Stimulated activated CD4-positive, alpha-beta T cell treated with anti-CD3 and anti-CD28 coated beads, Interleukin-2, amount 100 ng/mL, for 48 hours (primary cell): ENCODE data around the gene TMED6.
A peak's percentile ranks its signal among the peaks of the same experiment; 100 is the strongest.

Source experiments
- DNase-seq, 2 donors: peaks; one replicate each; pipeline ENCODE4 v3.0.0-alpha.2; 2020

TMED6 gene

GRCh38 chr16:69322343-69322742, 29.2 kb downstream of the TMED6 start:
- no peak for DNase-seq

GRCh38 chr16:69321080-69321479, 30.5 kb downstream of the TMED6 start:
- no peak for DNase-seq

GRCh38 chr16:69320740-69321073, 30.9 kb downstream of the TMED6 start:
- DNase-seq = no peak

GRCh38 chr16:69319826-69320739, 31.5 kb downstream of the TMED6 start:
- no peak for DNase-seq

- no peak for DNase-seq
These were observed 32.2 kb downstream of the TMED6 start for GRCh38 chr16:69319381-69319780.

GRCh38 chr16:69318911-69319289, 32.7 kb downstream of the TMED6 start:
- no peak for DNase-seq

GRCh38 chr16:69318177-69318910, 33.2 kb downstream of the TMED6 start:
- no peak for DNase-seq

- DNase-seq = no peak
These were observed 35.0 kb downstream of the TMED6 start for GRCh38 chr16:69316595-69317034.

- DNase-seq = no peak
These were observed 35.9 kb downstream of the TMED6 start for GRCh38 chr16:69315486-69316311.

- DNase-seq = no peak
These were observed 37.1 kb downstream of the TMED6 start for GRCh38 chr16:69314534-69314933.

GRCh38 chr16:69313469-69313868, 38.1 kb downstream of the TMED6 start:
- DNase-seq = no peak

GRCh38 chr16:69311533-69312387, 39.8 kb downstream of the TMED6 start:
- peak; percentile 28 to 41 for DNase-seq

- DNase-seq = peak; percentile 99
These were observed 40.7 kb downstream of the TMED6 start, which contains the start of gene VPS4A for GRCh38 chr16:69310653-69311532. TSS of gene VPS4A (plus strand) at chr16:69311350. CDS start at chr16:69311512, 162 bp downstream.

GRCh38 chr16:69309316-69309715, 42.3 kb downstream of the TMED6 start:
- DNase-seq = no peak

GRCh38 chr16:69307856-69308255, 43.7 kb downstream of the TMED6 start:
- DNase-seq = no peak

- no peak for DNase-seq
These were observed 44.5 kb downstream of the TMED6 start for GRCh38 chr16:69307091-69307490.

GRCh38 chr16:69306031-69306430, 45.6 kb downstream of the TMED6 start:
- DNase-seq = no peak

- DNase-seq = no peak
These were observed 49.3 kb downstream of the TMED6 start for GRCh38 chr16:69302301-69302700.

GRCh38 chr16:69301861-69302260, 49.7 kb downstream of the TMED6 start:
- no peak for DNase-seq

- no peak for DNase-seq
These were observed 50.4 kb downstream of the TMED6 start for GRCh38 chr16:69301187-69301586.

GRCh38 chr16:69298261-69298660, 53.3 kb downstream of the TMED6 start:
- DNase-seq = no peak
